GM19023 (cell line): ENCODE data around the gene BAIAP2L2.

ENCODE experiments used
- ATAC-seq: cut with Tn5 transposase; IDR thresholded peaks from one replicate; pipeline ENCODE4 v1.9.1; 2021; ENCODE audit warnings: mild to moderate bottlenecking, moderate library complexity; ENCODE audit not compliant: unreplicated experiment

Gene BAIAP2L2

GRCh38 chr22:38108561-38109319, 1.7 kb downstream of the BAIAP2L2 start:
- no peak for ATAC-seq

GRCh38 chr22:38107692-38108515, 2.6 kb downstream of the BAIAP2L2 start:
- no peak for ATAC-seq

- ATAC-seq: no peak
These were observed 3.5 kb downstream of the BAIAP2L2 start for GRCh38 chr22:38106814-38107578.

- no peak for ATAC-seq
These were observed 6.4 kb downstream of the BAIAP2L2 start for GRCh38 chr22:38104084-38104483.

GRCh38 chr22:38103641-38104040, 6.8 kb downstream of the BAIAP2L2 start:
- ATAC-seq: no peak

GRCh38 chr22:38098410-38099249, 11.9 kb downstream of the BAIAP2L2 start:
- no peak for ATAC-seq

GRCh38 chr22:38097557-38098409, 12.7 kb downstream of the BAIAP2L2 start:
- ATAC-seq: no peak

- no peak for ATAC-seq
These were observed 13.4 kb downstream of the BAIAP2L2 start for GRCh38 chr22:38097058-38097457.

- ATAC-seq: no peak
These were observed 21.0 kb downstream of the BAIAP2L2 start for GRCh38 chr22:38089474-38089851.

GRCh38 chr22:38088629-38089473, 21.6 kb downstream of the BAIAP2L2 start:
- ATAC-seq: no peak

GRCh38 chr22:38087855-38088254, 22.6 kb downstream of the BAIAP2L2 start:
- ATAC-seq: no peak

- ATAC-seq: no peak
These were observed 23.5 kb downstream of the BAIAP2L2 start for GRCh38 chr22:38086942-38087341.

- no peak for ATAC-seq
These were observed 24.3 kb downstream of the BAIAP2L2 start for GRCh38 chr22:38086001-38086845.

- no peak for ATAC-seq
These were observed 25.0 kb downstream of the BAIAP2L2 start for GRCh38 chr22:38085501-38085900.

- ATAC-seq: no peak
These were observed 25.4 kb downstream of the BAIAP2L2 start for GRCh38 chr22:38085056-38085455.

- no peak for ATAC-seq
These were observed 26.4 kb downstream of the BAIAP2L2 start, which contains the start of gene SLC16A8 for GRCh38 chr22:38083931-38084631. SLC16A8 (minus strand) TSS chr22:38084184; CDS start chr22:38082873, 1,311 bp downstream.
